SU-DHL-6 (cell line): ENCODE measurements around the gene MPRIP.

ENCODE experiments used
- CTCF ChIP-seq: fragments of 200-600 bp; sonication (generic); IDR thresholded peaks from one replicate; pipeline ENCODE4 v1.5.1; 2017; ENCODE audit warnings: antibody characterized with exemption, mild to moderate bottlenecking, low read length, moderate library complexity; ENCODE audit not compliant: insufficient read depth, poor library complexity, severe bottlenecking
- EZH2phosphoT487 ChIP-seq: fragments of 200-600 bp; sonication (generic), shearing (Covaris generic); conservative IDR thresholded peaks from 2 replicates; pipeline ENCODE4 v1.6.1; 2018; ENCODE audit warnings: mild to moderate bottlenecking, antibody characterized with exemption, low read length, moderate library complexity, mixed read lengths

- TF ChIP-seq CTCF (no peak), EZH2phosphoT487 (no peak)
Measured at GRCh38 chr17:17151055-17151454, 108.8 kb downstream of the MPRIP start.
